GM21723 (cell line): ENCODE data around the gene SYCP2.
"Not testable (repeated sequence)": the region's sequence is repeated elsewhere in the genome, so short reads cannot be mapped to it uniquely, and the experiment has no call there.

Experiments
- ATAC-seq: cut with Tn5 transposase; IDR thresholded peaks from one replicate; pipeline ENCODE4 v1.9.1; 2021; ENCODE audit warnings: mild to moderate bottlenecking, moderate library complexity; ENCODE audit not compliant: unreplicated experiment

SYCP2 gene

DNA sequence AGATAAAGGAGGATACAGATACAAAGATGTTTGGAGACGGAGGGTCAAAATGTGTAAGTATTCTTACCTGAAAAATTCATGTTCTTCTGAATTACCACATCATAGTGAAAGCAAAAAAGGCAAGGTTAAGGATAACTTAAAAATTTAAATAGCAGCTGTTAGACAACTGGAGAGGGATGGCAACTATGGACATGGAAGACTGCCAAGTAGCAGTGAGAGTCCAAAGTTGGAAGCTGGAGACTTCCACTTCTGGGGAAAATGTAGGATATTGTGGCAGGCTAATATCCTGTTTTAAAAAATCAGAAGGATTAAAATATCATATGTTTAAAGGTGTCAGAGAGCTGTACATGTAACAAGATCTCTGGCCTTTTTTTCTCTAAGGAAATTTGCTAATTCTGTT lies 29.8 kb downstream of the SYCP2 start:
- ATAC-seq: no peak

DNA sequence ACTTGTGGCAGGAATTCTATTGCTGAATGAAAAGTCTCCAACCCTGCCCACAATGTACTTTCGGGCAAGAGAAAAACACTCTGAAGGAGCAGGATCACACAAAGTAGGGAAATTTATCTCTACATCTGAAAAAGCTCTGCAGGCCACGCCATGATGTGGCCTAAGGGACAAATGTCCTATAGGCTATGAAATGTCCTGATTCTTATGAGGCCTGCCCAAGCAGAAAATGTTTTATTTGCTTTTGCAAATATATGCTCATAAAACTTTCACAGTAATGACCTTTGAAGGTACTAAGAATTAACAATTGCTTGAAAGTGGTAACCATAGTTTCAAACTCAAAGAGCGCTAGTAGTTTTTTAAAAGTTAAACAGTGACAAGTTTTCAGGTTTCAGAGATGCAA lies 31.0 kb downstream of the SYCP2 start:
- ATAC-seq: no peak

DNA sequence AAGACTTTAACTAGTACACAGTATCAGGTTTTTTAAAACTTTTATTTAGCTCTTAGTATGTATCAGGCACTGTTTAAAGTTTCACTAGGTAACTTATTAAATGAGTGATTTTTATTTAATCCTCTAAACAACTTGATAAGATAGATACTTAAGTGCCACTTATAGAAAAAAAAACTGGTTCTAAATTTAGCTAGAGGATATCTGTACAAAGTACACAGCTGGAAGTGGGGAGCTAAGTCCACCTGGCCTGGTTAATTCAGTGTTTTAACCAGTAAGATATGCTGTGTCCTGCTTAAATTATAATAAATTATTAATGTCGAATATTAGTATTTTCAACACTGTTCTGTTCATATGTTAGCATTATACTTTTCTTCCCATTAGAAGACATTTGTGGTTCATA lies 37.5 kb downstream of the SYCP2 start:
- no peak for ATAC-seq

DNA sequence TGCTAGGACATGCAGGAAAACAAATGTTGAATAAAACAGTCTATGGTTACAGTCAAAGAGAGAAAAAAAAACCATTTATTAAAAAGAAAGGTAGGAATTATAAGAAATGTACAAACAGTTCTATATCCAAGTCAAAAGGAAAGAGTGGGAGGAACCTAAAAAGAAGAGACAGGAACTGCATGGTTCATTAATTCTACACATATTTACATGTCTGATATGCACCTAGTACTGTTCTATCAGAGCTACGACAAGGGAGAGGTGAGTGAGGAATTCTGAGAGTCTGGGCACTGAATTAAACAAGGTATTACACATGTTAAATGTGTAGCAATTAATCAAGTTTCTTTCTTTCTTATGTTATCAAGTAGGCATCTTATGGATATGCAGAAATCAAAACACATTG lies 41.9 kb downstream of the SYCP2 start:
- no peak for ATAC-seq

DNA sequence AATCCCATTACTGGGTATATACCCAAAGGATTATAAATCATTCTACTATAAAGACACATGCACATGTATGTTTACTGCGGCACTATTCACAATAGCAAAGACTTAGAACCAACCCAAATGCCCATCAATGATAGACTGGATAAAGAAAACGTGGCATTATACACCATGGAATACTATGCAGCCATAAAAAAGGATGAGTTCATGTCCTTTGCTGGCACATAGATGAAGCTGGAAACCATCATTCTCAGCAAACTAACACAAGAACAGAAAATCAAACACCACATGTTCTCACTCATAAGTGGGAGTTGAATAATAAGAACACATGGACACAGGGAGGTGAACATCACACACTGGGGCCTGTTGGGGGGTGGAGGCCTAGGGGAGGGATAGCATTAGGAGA lies 43.4 kb downstream of the SYCP2 start:
- not testable (repeated sequence) for ATAC-seq

GRCh38 chr20:59888050-59888449 lies 45.4 kb downstream of the SYCP2 start:
- no peak for ATAC-seq

GRCh38 chr20:59884494-59884893 lies 48.9 kb downstream of the SYCP2 start:
- no peak for ATAC-seq

- no peak for ATAC-seq
Measured at GRCh38 chr20:59880198-59880597, 53.2 kb downstream of the SYCP2 start.

- ATAC-seq: no peak
Measured at GRCh38 chr20:59873409-59873808, 60.0 kb downstream of the SYCP2 start.

- no peak for ATAC-seq
Measured at GRCh38 chr20:59871096-59871495, 62.3 kb downstream of the SYCP2 start.

DNA sequence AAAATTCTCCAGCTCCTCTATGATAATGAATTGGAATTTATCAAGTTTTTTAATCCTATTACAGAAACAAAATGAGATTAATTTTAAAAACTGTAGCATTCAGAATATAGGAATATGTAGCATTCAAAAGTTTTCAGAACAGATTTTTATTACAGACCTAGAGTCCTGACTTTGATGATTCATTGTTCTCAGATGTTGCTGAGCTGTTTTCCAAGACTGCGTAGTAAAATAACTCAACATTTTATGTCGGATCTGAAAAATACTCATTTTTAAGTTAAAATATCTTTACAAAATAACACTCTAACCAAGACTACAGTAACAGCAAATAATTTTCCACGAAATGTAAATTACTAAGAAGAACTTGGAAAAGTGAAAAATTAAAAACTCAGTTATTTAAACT lies 67.1 kb downstream of the SYCP2 start:
- ATAC-seq: no peak

DNA sequence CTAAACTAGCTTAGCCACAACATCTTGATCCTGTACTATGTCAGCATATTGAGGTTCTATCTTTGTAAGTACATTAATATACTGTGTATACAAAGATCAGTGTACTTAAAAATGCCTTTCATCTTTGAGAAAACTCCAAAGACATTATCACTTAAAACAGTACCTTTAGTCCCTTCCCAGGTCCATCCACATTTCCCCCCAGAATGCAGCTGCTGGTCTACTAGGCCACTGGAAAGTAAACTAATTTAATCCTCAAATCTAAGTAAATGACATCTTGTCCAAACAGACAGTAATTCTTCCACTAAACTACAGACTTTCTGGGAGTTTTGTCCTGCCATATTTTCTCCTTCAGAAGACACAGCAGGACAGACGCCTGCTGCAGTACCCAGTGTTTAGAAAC lies 68.7 kb downstream of the SYCP2 start:
- ATAC-seq: no peak

GRCh38 chr20:59863058-59863457 lies 70.4 kb downstream of the SYCP2 start:
- no peak for ATAC-seq

DNA sequence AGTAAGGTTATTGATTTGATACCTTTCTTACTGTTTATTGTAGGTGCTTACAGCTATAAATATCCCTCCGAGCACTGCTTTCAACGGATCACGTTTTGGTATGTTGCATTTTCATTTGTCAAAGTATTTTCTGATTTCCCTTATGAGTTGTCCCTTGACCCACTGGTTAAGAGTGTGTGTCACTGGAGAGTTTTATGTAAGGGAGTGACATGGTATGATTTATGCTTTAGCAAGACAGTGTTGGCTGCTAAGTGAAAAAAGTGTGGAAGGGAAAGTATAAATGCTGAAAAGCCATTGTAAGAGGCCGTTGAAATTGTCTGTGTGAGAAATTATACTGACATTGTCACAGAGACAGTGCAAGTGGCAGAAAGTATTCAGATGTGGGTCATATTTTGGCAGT lies 72.0 kb downstream of the SYCP2 start:
- no peak for ATAC-seq

GRCh38 chr20:59858425-59858824 lies 75.0 kb downstream of the SYCP2 start:
- no peak for ATAC-seq

- no peak for ATAC-seq
Measured at GRCh38 chr20:59857966-59858365, 75.5 kb downstream of the SYCP2 start.

GRCh38 chr20:59856941-59857340 lies 76.5 kb downstream of the SYCP2 start:
- not testable (repeated sequence) for ATAC-seq

GRCh38 chr20:59856526-59856925 lies 76.9 kb downstream of the SYCP2 start:
- not testable (repeated sequence) for ATAC-seq

GRCh38 chr20:59850018-59850641 lies 83.3 kb downstream of the SYCP2 start:
- ATAC-seq: no peak

GRCh38 chr20:59848182-59848581 lies 85.3 kb downstream of the SYCP2 start:
- no peak for ATAC-seq

DNA sequence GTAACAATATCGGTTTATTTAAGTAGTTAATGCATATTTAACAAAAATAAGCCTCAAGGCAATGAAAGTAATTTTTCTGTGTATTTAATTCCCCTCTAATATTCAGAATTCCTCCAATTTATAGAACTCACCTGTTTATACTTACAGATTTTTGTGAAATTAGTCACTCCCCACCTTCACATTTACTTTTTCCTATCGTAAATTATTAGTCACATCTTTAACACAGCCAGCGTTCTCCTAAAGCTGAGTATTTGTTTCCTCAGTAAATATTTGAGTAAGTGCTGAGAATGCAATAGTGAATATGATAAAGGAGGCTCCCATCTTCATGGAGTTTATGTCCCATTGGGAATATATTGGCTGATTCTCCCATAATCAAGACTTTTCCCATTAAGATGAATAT lies 88.0 kb downstream of the SYCP2 start:
- no peak for ATAC-seq

DNA sequence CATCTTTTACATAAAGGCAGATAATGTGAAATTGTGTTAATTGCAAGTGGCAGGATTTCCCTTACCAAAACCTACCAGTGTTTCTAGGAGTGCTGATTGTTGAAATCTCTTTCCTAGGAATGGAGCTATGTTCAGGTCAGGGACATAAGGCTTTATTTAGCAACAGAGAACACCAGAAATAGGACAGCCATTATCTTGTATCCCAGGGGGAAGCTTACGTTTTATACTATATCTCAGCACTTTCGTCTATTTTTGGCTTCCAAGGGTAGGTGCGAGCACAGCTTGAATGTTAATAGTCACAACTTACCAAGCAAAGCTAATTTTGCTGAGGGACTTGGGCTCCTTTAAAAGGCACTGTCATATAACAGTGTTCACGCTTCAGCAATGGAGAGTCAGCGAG lies 94.0 kb downstream of the SYCP2 start:
- no peak for ATAC-seq

- ATAC-seq: peak; percentile 90
Measured at GRCh38 chr20:59837623-59838394, 95.6 kb downstream of the SYCP2 start.
